ENCODE measurements around the gene KBTBD8.

GRCh38 chr3:67048715-67049074, 50.6 kb downstream of the KBTBD8 start:
- TF ChIP-seq CTCF (IDR thresholded peaks at IDR 0.05), result no peak
- no peak for TF ChIP-seq EP300 (IDR thresholded peaks at IDR 0.05)
- TF ChIP-seq POLR2A (IDR thresholded peaks at IDR 0.05), result no peak
- TF ChIP-seq POLR2AphosphoS5 (IDR thresholded peaks at IDR 0.05), result no peak

All from sigmoid colon (tissue), 4 donors.